BLaER1 treated with 17β-estradiol and CSF1 and Interleukin-3, amounts not matched to agents 10 nM and 100 nM (cell line): Measurements from ENCODE around the gene MCF2L.
A peak's percentile ranks its signal among the peaks of the same experiment; 100 is the strongest.
"Not testable (repeated sequence)": the region's sequence is repeated elsewhere in the genome, so short reads cannot be mapped to it uniquely, and the experiment has no call there.

Experiments
- H3K27ac ChIP-seq, 11 experiments: shearing (Covaris generic); formaldehyde crosslinking; 2 replicates each; pipeline ENCODE4 v1.8.1; 2022
- H3K27me3 ChIP-seq, 11 experiments: shearing (Covaris generic); formaldehyde crosslinking; 2 replicates each; pipeline ENCODE4 v1.8.1; 2022
- H3K36me3 ChIP-seq, 11 experiments: shearing (Covaris generic); formaldehyde crosslinking; 2 replicates each; pipeline ENCODE4 v1.8.1; 2022
- H3K4me1 ChIP-seq, 10 experiments: shearing (Covaris generic); formaldehyde crosslinking; 2 replicates each; pipeline ENCODE4 v1.8.1; 2022
- H3K4me2 ChIP-seq, 11 experiments: shearing (Covaris generic); formaldehyde crosslinking; 2 replicates each; pipeline ENCODE4 v1.8.1; 2022
- H3K4me3 ChIP-seq, 10 experiments: shearing (Covaris generic); formaldehyde crosslinking; 2 replicates each; pipeline ENCODE4 v1.8.1; 2022
- H3K9ac ChIP-seq, 11 experiments: shearing (Covaris generic); formaldehyde crosslinking; 2 replicates each; pipeline ENCODE4 v1.8.1; 2022
- H3K9me3 ChIP-seq, 11 experiments: shearing (Covaris generic); formaldehyde crosslinking; replicated peaks in 1 of 11; 2 replicates each; pipeline ENCODE4 v1.8.1; 2022
- H4K20me1 ChIP-seq, 11 experiments: shearing (Covaris generic); formaldehyde crosslinking; 2 replicates each; pipeline ENCODE4 v1.8.1; 2022
- Cebpa-rat ChIP-seq, 11 experiments: shearing (Covaris generic); IDR thresholded peaks; 2 replicates each; pipeline ENCODE4 v1.8.1; 2022

The MCF2L gene

DNA sequence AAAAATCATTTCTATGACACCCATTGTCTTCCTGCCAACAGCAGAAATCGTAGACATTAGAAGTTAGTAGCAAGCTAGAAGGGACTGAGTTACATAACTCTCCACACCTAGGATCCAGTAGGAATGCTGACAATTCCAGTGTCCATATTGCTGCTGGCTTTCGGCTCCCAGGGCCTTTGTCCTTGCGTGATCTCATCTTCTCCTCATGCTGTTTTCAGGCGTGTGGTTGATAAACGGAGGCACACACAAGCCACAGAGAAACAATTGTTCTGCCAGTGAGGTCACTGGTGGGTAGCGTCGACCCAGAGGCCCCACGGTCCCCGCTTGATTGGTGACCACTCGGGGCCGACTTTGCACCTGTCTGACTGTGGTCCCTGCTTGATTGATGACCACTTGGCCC, 104.9 kb downstream of the MCF2L start:
- Histone ChIP-seq H3K36me3 (no peaks in the 10 kb centered on the region), H3K4me1 (peaks cover 0 to 18% (median 7%) of the 10 kb centered on the region in 10 experiments; a peak in 15 of 20 replicates), H3K27ac (no peak overlapping the region), H3K9ac (no peak overlapping the region), H4K20me1 (peaks cover 0 to 9% (median 0%) of the 10 kb centered on the region in 11 experiments; a peak in 2 of 22 replicates), H3K4me3 (no peak overlapping the region), H3K27me3 (no peaks in the 10 kb centered on the region), H3K9me3 (peaks cover 0 to 5% (median 0%) of the 10 kb centered on the region in 11 experiments; a peak in 1 of 22 replicates), H3K4me2 (no peak overlapping the region)
- TF ChIP-seq Cebpa-rat (IDR thresholded peaks at IDR 0.05), result no peak

DNA sequence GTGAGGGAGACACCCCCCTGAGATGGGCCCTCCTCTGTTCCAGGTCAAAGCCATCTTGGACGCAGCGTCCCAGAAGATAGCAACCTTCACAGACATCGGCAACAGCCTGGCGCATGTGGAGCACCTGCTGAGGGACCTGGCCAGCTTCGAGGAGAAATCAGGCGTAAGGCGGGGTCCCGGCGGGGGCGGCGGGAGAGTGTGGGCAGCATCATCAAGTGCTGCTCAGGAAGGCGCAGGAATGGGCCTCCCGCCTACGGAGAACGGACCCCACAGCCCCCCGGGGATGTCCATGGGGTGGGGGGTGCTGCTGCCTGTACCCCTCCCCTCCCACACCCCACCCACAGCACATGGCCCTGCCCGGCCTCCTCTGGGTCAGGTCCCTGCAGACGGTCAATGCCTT, 105.4 kb downstream of the MCF2L start:
- Histone ChIP-seq H3K9ac (no peak overlapping the region), H3K9me3 (peaks cover 0 to 5% (median 0%) of the 10 kb centered on the region in 11 experiments; a peak in 1 of 22 replicates), H4K20me1 (peaks cover 0 to 9% (median 0%) of the 10 kb centered on the region in 11 experiments; a peak in 2 of 22 replicates), H3K27me3 (no peaks in the 10 kb centered on the region), H3K27ac (no peak overlapping the region), H3K36me3 (no peaks in the 10 kb centered on the region), H3K4me2 (no peak overlapping the region), H3K4me3 (no peak overlapping the region), H3K4me1 (peaks cover 0 to 22% (median 12%) of the 10 kb centered on the region in 10 experiments; a peak in 15 of 20 replicates)
- TF ChIP-seq Cebpa-rat (IDR thresholded peaks at IDR 0.05), result no peak

DNA sequence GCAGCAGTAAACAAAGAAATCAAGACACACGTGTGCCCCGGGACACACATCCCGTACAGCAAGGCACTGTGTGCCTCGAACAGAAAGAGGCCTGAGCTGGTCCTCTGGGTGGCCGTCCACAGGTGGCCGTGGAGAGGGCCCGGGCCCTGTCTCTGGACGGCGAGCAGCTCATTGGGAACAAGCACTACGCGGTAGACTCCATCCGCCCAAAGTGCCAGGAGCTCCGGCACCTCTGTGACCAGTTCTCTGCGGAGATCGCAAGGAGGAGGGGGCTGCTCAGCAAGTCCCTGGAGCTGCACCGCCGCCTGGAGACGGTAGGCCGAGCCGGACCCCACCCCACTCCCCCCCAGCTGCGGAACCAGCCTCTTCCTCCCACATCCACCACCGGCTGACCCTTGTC, 105.9 kb downstream of the MCF2L start:
- H3K27ac ChIP-seq, result no peak overlapping the region
- no peak for TF ChIP-seq Cebpa-rat (IDR thresholded peaks at IDR 0.05)
- H3K9me3 ChIP-seq, result peaks cover 0 to 5% (median 0%) of the 10 kb centered on the region in 11 experiments; a peak in 1 of 22 replicates
- no peaks in the 10 kb centered on the region for H3K27me3 ChIP-seq
- no peak overlapping the region for H3K4me2 ChIP-seq
- no peak overlapping the region for H3K4me3 ChIP-seq
- peaks cover 0 to 7% (median 0%) of the 10 kb centered on the region in 11 experiments; a peak in 2 of 22 replicates for H4K20me1 ChIP-seq
- peaks cover 0 to 24% (median 13%) of the 10 kb centered on the region in 10 experiments; a peak in 15 of 20 replicates for H3K4me1 ChIP-seq
- H3K36me3 ChIP-seq, result no peaks in the 10 kb centered on the region
- no peak overlapping the region for H3K9ac ChIP-seq

DNA sequence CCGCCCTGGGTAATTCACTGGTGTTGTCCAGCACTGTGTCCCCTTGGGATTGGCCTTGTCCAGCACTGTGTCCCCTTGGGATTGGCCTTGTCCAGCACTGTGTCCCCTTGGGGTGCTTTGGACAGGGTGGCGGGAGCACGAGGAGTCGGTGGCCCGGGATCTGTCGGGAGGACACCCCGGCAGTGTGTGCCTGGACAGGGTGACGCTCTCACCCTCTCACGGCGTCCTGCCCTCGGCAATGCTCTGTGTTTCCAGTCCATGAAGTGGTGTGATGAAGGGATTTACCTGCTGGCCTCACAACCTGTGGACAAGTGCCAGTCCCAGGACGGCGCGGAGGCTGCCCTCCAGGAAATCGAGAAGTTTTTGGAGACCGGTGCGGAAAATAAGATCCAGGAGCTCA, 106.7 kb downstream of the MCF2L start:
- Histone ChIP-seq H3K4me3 (no peak overlapping the region), H3K4me1 (peaks cover 0 to 24% (median 13%) of the 10 kb centered on the region in 10 experiments; a peak in 15 of 20 replicates), H3K27ac (no peak overlapping the region), H3K9me3 (peaks cover 0 to 5% (median 0%) of the 10 kb centered on the region in 11 experiments; a peak in 1 of 22 replicates), H3K9ac (no peak overlapping the region), H3K4me2 (no peak overlapping the region), H4K20me1 (peaks cover 0 to 4% (median 0%) of the 10 kb centered on the region in 11 experiments; a peak in 1 of 22 replicates), H3K36me3 (no peaks in the 10 kb centered on the region), H3K27me3 (no peaks in the 10 kb centered on the region)
- TF ChIP-seq Cebpa-rat (IDR thresholded peaks at IDR 0.05), result no peak

DNA sequence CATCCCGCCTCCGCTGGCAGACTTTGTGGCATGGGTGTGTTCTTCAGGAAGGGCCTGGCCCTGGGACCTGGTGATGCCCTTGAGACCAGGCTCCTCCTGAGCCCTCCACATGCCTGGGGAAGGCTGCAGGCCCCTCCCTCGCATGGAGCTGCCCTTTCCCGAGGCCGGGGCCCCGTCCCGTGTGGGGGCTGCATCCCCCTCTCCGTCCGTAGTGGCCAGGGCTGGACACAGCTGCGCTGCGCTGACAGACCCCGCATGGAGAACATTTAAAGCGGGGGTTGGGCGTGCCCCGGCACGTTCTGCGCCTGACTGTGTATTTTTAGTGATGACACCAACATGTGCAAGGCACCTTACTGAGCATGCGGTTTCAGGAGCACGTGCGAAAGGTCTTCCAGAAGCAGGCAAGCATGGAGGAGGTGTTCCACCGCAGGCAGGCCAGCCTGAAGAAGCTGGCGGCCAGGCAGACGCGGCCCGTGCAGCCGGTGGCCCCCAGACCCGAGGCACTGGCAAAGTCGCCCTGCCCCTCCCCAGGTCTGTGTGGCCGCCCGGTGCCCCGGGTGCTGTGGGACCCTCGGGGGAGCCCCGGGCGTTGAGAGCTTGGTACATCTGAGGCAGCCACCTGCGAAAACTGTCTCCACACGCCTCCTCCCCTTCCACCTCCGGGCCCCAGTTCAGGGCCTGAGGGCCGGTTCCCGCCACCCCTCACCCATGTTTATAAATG, 107.8 kb downstream of the MCF2L start:
- Histone ChIP-seq H3K9me3 (peaks cover 0 to 5% (median 0%) of the 10 kb centered on the region in 11 experiments; a peak in 1 of 22 replicates), H3K4me3 (no peak overlapping the region), H3K36me3 (no peaks in the 10 kb centered on the region), H3K9ac (no peak overlapping the region), H3K4me1 (peaks cover 0 to 24% (median 13%) of the 10 kb centered on the region in 10 experiments; a peak in 15 of 20 replicates), H3K27ac (no peak overlapping the region), H3K4me2 (no peak overlapping the region), H4K20me1 (peaks cover 0 to 13% (median 0%) of the 10 kb centered on the region in 11 experiments; a peak in 2 of 22 replicates), H3K27me3 (no peaks in the 10 kb centered on the region)
- TF ChIP-seq Cebpa-rat (IDR thresholded peaks at IDR 0.05), result no peak

DNA sequence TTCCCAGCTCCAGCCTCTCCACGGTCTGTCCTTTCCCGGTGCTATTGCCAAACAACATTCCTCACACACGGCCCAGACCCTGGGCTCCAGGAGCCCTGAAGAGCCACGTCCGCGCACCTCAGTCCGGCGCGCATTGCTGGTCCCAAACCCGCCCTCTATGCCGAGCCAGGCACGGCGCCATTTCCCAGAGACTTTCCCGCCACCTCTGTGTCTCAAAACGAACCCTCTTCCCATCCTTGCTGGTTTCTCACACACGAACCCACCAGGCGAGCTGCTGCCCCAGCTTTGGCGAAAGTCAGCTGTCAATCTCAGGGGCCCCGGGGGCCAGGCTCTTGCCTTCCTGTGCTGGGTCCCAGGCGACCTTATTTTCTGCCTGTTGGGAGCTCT, 108.5 kb downstream of the MCF2L start:
- Histone ChIP-seq H3K4me3 (no peak overlapping the region), H3K27ac (0 out of 22 replicates have a peak overlapping the region, but pooled peaks of 1 of the 11 experiments have one; percentile 27), H4K20me1 (peaks cover 0 to 17% (median 0%) of the 10 kb centered on the region in 11 experiments; a peak in 2 of 22 replicates), H3K9ac (no peak overlapping the region), H3K27me3 (no peaks in the 10 kb centered on the region), H3K4me2 (peak overlapping the region in 2 of 11 experiments; percentile 39 to 53; a peak in 3 of 22 replicates), H3K36me3 (no peaks in the 10 kb centered on the region), H3K9me3 (no peaks in the 10 kb centered on the region), H3K4me1 (peaks cover 0 to 24% (median 13%) of the 10 kb centered on the region in 10 experiments; a peak in 15 of 20 replicates)
- TF ChIP-seq Cebpa-rat (IDR thresholded peaks at IDR 0.05), result no peak

DNA sequence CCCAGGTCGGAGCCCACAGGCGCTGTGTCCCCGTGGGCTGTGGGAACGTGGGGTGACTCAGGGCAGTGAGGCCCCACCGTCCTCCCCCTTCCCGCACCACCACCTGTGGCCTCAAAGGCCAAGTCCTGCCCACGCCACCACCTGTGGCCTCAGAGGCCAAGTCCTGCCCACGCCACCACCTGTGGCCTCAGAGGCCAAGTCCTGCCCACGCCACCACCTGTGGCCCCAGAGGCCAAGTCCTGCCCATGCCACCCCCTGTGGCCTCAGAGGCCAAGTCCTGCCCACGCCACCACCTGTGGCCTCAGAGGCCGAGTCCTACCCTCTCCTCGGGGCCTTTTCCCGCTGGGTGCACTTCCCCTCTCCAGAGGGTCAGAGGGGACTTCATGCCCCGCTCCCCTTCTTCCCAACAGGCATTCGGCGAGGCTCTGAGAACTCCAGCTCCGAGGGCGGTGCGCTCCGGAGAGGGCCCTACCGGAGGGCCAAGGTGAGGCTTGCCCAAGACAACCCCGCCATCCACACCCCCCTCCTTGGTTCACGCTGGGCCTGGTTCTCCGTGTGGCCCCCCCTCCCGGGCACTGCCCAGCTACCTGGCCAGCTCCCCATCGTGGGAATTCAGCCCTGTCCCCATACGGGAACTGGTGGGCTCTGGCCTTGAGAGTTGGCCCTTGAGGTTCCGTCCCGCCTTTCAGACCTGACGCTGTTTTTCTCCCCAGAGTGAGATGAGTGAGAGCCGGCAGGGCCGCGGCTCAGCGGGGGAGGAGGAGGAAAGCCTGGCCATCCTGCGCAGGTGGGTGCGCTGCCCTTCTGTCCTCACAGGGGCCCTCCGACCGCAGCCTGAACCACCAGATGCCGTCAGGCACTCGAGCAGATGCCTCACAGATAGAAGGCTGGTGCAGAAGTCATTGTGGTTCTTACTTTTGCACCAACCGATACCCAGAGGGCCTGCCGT, 109.2 kb downstream of the MCF2L start:
- Histone ChIP-seq H4K20me1 (peaks cover 0 to 23% (median 0%) of the 10 kb centered on the region in 11 experiments; a peak in 2 of 22 replicates), H3K4me2 (peak overlapping the region in 8 of 11 experiments; percentile 27 to 63 (median 46); a peak in 12 of 22 replicates), H3K4me3 (no peak overlapping the region), H3K9me3 (no peaks in the 10 kb centered on the region), H3K4me1 (peaks cover 0 to 24% (median 13%) of the 10 kb centered on the region in 10 experiments; a peak in 15 of 20 replicates), H3K36me3 (no peaks in the 10 kb centered on the region), H3K9ac (no peak overlapping the region), H3K27me3 (no peaks in the 10 kb centered on the region), H3K27ac (peak overlapping the region in 1 of 11 experiments; percentile 27; a peak in 2 of 22 replicates)
- TF ChIP-seq Cebpa-rat (IDR thresholded peaks at IDR 0.05), result no peak

DNA sequence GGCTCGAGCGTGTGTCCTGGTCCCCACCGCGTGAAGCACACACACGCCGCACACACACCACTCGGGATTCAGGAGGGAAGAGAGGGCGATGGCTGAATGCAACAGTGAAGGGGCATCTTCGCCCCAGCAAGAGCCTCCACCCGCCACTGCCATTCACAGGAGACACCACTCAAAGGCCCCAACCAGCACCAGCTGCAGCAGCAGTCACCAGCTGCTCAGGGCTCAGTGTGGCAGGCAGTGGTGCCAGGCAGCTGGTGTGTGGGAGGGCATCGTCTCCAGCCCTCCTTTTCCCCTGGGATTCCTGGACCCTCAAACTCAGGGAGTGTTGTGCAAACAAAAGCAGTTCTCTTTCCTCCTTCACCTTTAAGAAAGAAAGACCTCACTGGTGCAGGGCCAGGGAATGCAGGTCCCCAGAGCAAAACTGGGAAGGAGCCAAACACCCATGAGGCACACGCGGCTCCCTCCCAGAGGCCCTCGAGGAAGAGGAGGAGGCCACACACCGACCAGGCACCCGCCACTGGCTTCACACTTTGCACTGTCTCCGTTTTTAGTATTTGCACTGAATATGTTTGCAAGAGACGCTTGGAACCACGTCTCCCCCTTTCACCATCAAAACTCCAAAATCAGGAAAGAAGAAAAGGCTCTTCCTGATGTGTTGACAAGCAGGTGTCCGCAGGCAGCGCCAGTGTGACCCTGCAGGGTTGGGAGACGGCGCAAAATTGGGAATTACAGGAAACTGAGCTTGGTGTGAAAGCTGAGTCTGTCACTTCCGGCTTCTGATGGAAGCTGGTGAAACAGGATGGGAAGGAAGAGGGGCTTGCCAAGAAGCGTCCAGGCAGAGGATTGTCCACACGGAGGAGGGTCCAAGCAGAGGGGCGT, 110.1 kb downstream of the MCF2L start:
- Histone ChIP-seq H3K4me2 (peak overlapping the region in 8 of 11 experiments; percentile 27 to 63 (median 46); a peak in 14 of 22 replicates), H3K4me3 (no peak overlapping the region), H3K4me1 (peaks cover 0 to 24% (median 13%) of the 10 kb centered on the region in 10 experiments; a peak in 15 of 20 replicates), H3K27ac (peak overlapping the region in 1 of 11 experiments; percentile 44; a peak in 2 of 22 replicates), H3K27me3 (no peaks in the 10 kb centered on the region), H4K20me1 (peaks cover 0 to 29% (median 0%) of the 10 kb centered on the region in 11 experiments; a peak in 2 of 22 replicates), H3K9me3 (no peaks in the 10 kb centered on the region), H3K9ac (no peak overlapping the region), H3K36me3 (no peaks in the 10 kb centered on the region)
- TF ChIP-seq Cebpa-rat (IDR thresholded peaks at IDR 0.05), result no peak

DNA sequence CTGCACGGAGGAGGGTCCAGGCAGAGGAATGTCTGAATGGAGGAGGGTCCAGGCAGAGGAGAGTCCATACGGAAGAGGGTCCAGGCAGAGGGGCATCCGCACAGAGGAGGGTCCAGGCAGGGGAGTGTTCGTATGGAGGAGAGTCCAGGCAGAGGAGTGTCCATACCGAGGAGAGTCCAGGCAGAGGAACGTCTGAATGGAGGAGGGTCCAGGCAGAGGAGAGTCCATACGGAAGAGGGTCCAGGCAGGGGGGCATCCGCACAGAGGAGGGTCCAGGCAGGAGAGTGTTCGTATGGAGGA, 110.7 kb downstream of the MCF2L start:
- H3K4me2 ChIP-seq, result 0 out of 22 replicates have a peak overlapping the region, but pooled peaks of 2 of the 11 experiments have one; percentile 50 to 53
- peaks cover 0 to 33% (median 0%) of the 10 kb centered on the region in 11 experiments; a peak in 3 of 22 replicates for H4K20me1 ChIP-seq
- H3K4me3 ChIP-seq, H3K9me3 ChIP-seq, H3K9ac ChIP-seq, H3K36me3 ChIP-seq, H3K27me3 ChIP-seq: not testable (repeated sequence)
- H3K4me1 ChIP-seq, result peaks cover 0 to 24% (median 13%) of the 10 kb centered on the region in 10 experiments; a peak in 15 of 20 replicates
- peak overlapping the region in 1 of 11 experiments; percentile 44; a peak in 1 of 22 replicates for H3K27ac ChIP-seq
